ENCODE measurements around the gene MRPL36.

Gene MRPL36

DNA sequence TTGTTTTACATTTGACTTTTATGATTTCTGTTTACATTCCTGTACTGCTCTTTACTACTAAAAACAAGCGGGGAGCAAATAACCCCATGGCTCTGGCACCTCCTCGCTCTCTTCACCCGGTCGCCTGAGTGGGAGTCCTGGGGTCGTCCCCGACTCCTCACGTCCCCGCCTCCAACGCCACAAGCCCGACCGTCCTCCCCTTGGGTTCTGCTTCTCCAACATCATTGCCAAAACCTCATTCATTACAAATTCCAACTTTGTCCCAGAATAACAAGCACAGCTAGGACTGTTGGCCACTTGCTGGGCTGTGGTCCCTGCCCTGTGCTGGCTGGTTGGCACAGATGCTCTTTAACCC is 35.1 kb downstream of the MRPL36 start:
- DNase-seq (ENCODE audit: low read depth) = no peak

- no peak for DNase-seq (ENCODE audit: low read depth)
Observed at GRCh38 chr5:1763960-1764605, 35.6 kb downstream of the MRPL36 start.

- no peak for DNase-seq (ENCODE audit: low read depth)
Observed at GRCh38 chr5:1763548-1763911, 36.1 kb downstream of the MRPL36 start.

- no peak for DNase-seq (ENCODE audit: low read depth)
Observed at GRCh38 chr5:1762883-1763547, 36.6 kb downstream of the MRPL36 start.

- DNase-seq (ENCODE audit: low read depth) = no peak
Observed at GRCh38 chr5:1762121-1762882, 37.3 kb downstream of the MRPL36 start.

GRCh38 chr5:1761453-1761755 is 38.2 kb downstream of the MRPL36 start:
- DNase-seq (ENCODE audit: low read depth) = no peak

GRCh38 chr5:1760656-1761452 is 38.8 kb downstream of the MRPL36 start:
- no peak for DNase-seq (ENCODE audit: low read depth)

DNA sequence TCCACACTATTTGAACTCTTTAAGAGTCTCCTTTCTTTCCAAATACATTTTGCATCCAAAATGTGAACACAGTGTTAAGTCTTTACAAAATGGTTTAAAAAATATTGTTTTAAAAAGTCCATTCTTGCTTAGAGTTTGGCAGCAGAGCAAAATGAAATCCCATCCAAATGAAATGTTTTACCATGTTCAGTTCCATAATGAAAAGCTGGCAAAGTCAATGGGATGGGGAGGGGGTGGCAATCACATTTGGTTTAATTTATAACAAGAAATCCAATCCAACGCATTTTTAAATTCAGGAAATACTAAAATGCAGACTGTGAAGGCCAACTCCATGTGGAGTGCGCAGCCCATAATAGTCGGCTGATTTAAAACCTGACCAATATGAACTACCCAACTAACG is 39.4 kb downstream of the MRPL36 start:
- DNase-seq (ENCODE audit: low read depth) = no peak

DNA sequence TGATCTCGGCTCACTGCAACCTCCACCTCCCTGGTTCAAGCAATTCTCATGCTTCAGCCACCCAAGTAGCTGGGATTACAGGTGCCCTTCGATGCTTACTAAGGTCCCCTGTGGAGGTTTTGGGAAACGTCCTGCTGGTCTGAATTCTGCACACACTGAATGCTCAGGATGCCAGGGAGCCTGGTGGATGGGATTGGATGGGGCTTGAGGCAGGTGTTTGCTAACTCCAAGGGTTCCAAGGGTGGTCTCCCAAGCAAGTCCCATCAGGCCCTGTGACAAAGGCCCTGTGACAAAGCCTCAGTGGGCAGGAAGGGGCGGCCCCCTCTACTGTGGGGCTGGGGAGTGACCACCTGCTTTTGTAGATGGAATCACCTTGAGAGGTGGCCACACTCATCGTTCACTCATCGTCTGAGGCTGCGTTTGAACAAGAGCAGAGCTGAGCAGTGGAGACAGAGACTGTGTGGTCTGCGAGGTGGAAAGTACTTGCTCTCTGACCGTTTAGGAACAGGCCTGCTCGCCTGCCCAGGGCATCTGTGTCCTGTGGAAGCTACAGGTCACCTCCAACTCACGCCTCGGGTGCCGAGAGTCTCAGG is 40.2 kb downstream of the MRPL36 start:
- DNase-seq (ENCODE audit: low read depth) = no peak

- no peak for DNase-seq (ENCODE audit: low read depth)
Observed at GRCh38 chr5:1758574-1758973, 41.1 kb downstream of the MRPL36 start.

- no peak for DNase-seq (ENCODE audit: low read depth)
Observed at GRCh38 chr5:1757511-1757910, 42.1 kb downstream of the MRPL36 start.

DNA sequence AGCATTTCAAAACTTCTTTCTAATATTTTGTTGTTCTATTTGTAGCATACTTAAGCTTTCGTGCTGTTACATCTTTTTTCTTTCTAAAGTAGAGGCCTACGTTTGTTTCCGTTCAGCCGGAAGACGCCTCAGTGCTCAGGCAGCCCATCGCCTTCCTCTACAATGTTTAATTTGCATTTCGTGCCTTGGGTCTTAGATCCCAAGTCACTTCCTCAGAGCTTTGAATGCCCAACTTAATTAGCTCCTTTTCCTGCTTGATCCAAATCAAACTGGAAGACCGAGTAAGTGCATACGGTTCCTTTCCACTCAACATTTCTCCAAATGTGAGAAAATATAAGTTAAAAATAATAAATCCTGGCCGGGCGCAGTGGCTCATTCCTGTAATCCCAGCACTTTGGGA is 43.2 kb downstream of the MRPL36 start:
- DNase-seq (ENCODE audit: low read depth) = no peak

DNA sequence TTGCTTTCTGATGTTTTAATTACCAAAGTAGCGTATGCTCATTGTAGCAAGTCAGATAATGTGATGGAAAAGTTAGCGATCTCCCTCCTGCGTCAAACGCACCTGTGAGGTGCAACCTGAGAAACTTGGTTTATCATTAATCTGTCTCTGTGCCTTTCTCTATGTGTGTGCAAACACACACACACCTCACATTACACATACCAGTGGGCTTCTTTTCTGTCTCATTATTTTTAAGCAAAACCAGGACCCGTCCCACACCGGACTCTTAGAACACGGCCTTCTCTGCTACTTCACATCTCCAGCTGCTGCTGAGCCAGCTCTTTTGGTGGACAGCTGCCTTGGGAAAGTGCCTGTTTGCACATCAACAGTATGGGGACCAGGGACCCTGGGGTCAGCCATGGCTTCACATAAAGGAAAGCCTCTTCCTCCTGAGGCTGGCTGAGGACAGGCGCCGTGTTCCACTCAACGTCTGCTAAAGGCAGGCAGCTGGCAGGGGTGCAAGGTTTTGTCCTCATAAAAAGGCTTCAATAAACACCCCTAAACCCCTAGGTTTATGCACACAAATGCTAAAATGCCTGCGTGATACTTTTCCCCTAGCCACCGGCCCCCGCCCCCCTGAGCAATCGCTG is 44.2 kb downstream of the MRPL36 start:
- no peak for DNase-seq (ENCODE audit: low read depth)

DNA sequence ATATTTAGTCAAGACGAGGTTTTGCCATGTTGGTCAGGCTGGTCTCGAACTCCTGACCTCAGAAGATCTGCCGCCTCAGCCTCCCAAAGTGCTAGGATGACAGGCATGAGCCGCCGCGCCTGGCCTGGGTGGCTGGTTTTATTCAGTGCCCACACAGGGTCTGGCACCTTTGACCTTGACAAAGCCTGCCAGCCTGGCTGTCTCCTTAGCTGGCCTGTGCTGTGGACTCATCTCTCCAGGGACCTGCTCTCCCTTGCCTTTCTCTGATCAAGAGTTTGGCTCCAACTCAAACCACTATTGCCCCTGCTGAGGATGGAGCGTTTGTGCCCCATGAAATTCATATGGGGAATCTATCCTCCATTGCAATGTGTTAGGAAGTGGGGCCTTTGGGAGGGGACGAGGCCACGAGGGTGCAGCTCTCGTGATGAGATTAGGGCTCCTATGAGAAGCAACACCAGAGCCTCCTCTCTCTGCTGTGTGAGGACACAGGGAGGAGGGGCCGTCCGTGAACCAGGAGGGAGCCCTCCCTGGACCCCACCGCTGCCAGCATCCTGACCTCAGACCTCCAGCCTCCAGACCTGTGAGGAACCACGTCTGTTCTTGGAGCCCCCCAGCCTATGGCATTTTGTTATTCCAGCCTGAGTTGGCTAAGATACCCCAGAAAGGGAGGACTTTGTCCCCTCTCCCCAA is 45.0 kb downstream of the MRPL36 start:
- DNase-seq (ENCODE audit: low read depth) = no peak

DNA sequence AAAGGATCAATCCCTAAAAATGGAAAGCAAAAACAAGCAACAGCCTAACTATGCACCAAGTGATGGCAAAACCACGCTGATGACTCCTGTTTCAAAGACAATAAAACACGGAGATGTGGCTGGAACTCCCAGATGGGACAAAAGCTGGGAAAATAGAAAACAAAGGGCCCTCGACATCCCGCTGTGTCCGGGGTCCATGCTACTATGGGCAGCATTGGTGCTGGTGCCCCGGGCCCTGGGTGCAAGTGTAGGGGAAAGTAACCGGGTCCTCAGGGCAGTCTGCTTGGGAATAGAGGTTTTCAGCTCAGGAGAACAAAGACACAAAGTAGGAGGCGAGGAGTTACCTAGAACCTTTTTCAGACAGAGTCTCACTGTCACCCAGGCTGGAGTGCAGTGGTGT is 46.1 kb downstream of the MRPL36 start:
- DNase-seq (ENCODE audit: low read depth) = no peak

GRCh38 chr5:1752881-1753280 is 46.8 kb downstream of the MRPL36 start:
- no peak for DNase-seq (ENCODE audit: low read depth)

GRCh38 chr5:1751864-1752822 is 47.5 kb downstream of the MRPL36 start:
- no peak for DNase-seq (ENCODE audit: low read depth)

- no peak for DNase-seq (ENCODE audit: low read depth)
Observed at GRCh38 chr5:1751026-1751863, 48.4 kb downstream of the MRPL36 start.

- DNase-seq (ENCODE audit: low read depth) = no peak
Observed at GRCh38 chr5:1750469-1750868, 49.2 kb downstream of the MRPL36 start.
